Measurements from ENCODE around the gene FOXI1.

Gene FOXI1

DNA sequence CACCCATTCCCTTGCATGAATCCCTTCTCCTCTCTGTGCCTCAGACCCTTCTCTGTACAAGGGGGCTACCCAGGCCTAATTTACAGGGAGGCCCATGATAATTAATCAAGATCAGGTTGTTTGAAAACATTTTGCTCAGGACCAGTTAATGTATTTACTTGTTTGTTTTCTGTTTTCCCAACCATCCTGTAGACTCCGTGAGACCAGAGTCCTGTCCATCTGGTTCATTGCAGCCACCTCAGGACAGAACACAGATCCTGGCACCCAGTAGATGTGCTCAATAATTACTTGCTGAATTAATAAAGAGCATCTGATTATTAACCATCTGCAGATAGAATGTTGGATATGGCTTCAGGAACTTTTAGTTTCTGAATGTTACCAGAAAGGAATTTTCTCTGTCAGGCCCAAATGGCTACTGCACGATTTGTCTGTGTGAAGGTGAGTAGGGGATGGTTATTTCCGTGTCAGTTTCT is 27.3 kb downstream of the FOXI1 start:
- Histone ChIP-seq H3K18ac (ENCODE audit: low read length) (no peak overlapping the region), H3K79me2 (ENCODE audit: control insufficient read depth, insufficient read depth, low read length) (no peaks in the 10 kb centered on the region), H2BK15ac (replicated peaks; ENCODE audit: low read depth) (no peak overlapping the region), H3K79me1 (ENCODE audit: low read length) (no peaks in the 10 kb centered on the region), H3K23ac (ENCODE audit: low read length) (no peak overlapping the region), H3K4ac (ENCODE audit: low read depth, low read length) (no peak overlapping the region), H3K27ac (ENCODE audit: low read depth, low read length) (no peak overlapping the region), H4K5ac (ENCODE audit: low read length) (no peak overlapping the region), H2BK120ac (ENCODE audit: low read depth, low read length) (no peak overlapping the region), H2AK5ac (ENCODE audit: low read length) (no peak overlapping the region), H3K4me2 (ENCODE audit: low read length) (no peak overlapping the region), H3K36me3 (ENCODE audit: control insufficient read depth, insufficient read depth, low read length) (no peaks in the 10 kb centered on the region), H3K9ac (ENCODE audit: low read length) (no peak overlapping the region), H4K8ac (ENCODE audit: low read depth, low read length) (no peak overlapping the region), H3K27me3 (ENCODE audit: insufficient read depth, low read length, poor library complexity) (no peaks in the 10 kb centered on the region), H3K4me1 (ENCODE audit: control insufficient read depth, low read depth, low read length) (no peaks in the 10 kb centered on the region), H3K56ac (ENCODE audit: low read length) (no peak overlapping the region), H2BK5ac (ENCODE audit: low read length) (no peak overlapping the region), H3K4me3 (ENCODE audit: low read length) (no peak overlapping the region)
- no CpG with 5 or more reads among the region's 3 CpGs for WGBS (ENCODE audit: extremely low coverage, insufficient coverage, low lambda C conversion rate)
- DNase-seq: no peak

DNA sequence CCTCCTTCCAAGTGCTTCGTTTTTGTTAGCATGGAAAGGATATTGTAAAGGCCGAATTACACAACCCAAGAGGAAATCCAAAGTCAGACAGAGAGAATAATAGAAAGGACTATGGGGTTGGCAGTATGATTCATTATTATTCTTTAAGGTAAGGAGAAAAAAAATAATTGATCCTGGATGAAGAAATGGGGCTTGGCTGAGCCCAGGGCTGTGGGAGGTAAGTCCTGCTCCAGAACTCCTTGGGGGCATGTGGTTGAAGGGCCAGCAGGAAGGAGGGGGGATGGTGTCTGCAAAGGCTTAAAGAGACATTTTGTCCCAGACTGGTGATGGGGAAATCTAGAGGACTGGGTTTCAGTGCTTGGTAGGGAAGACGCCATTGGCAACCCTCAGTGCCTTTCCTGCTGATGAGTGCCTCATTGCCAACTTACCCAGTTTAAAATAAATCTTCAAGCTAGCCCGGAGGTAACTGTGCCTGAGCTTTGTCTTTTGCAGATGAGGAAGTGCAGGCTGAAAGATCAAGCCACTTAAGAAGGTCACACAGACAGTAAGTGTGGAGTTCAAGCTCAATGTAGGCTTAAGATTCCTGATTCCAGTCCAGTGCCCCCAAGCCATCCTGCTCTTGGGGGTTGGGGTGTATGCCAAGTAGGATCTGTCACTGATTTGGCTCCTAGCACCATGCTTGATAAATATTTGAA is 30.2 kb downstream of the FOXI1 start:
- H3K79me2 ChIP-seq (ENCODE audit: control insufficient read depth, insufficient read depth, low read length): no peaks in the 10 kb centered on the region
- H4K5ac ChIP-seq (ENCODE audit: low read length): no peak overlapping the region
- no peaks in the 10 kb centered on the region for H3K4me1 ChIP-seq (ENCODE audit: control insufficient read depth, low read depth, low read length)
- H3K36me3 ChIP-seq (ENCODE audit: control insufficient read depth, insufficient read depth, low read length): no peaks in the 10 kb centered on the region
- no peak overlapping the region for H3K56ac ChIP-seq (ENCODE audit: low read length)
- H2AK5ac ChIP-seq (ENCODE audit: low read length): no peak overlapping the region
- H4K8ac ChIP-seq (ENCODE audit: low read depth, low read length): no peak overlapping the region
- no peak overlapping the region for H2BK5ac ChIP-seq (ENCODE audit: low read length)
- no peak overlapping the region for H3K23ac ChIP-seq (ENCODE audit: low read length)
- no peak overlapping the region for H2BK120ac ChIP-seq (ENCODE audit: low read depth, low read length)
- no peak overlapping the region for H3K27ac ChIP-seq (ENCODE audit: low read depth, low read length)
- H3K4me2 ChIP-seq (ENCODE audit: low read length): no peak overlapping the region
- no peaks in the 10 kb centered on the region for H3K79me1 ChIP-seq (ENCODE audit: low read length)
- no peak overlapping the region for H3K4me3 ChIP-seq (ENCODE audit: low read length)
- DNase-seq: no peak
- H2BK15ac ChIP-seq (replicated peaks; ENCODE audit: low read depth): no peak overlapping the region
- no peaks in the 10 kb centered on the region for H3K27me3 ChIP-seq (ENCODE audit: insufficient read depth, low read length, poor library complexity)
- no peak overlapping the region for H3K4ac ChIP-seq (ENCODE audit: low read depth, low read length)
- no CpG with 5 or more reads among the region's 4 CpGs for WGBS (ENCODE audit: extremely low coverage, insufficient coverage, low lambda C conversion rate)
- no peak overlapping the region for H3K9ac ChIP-seq (ENCODE audit: low read length)
- no peak overlapping the region for H3K18ac ChIP-seq (ENCODE audit: low read length)

DNA sequence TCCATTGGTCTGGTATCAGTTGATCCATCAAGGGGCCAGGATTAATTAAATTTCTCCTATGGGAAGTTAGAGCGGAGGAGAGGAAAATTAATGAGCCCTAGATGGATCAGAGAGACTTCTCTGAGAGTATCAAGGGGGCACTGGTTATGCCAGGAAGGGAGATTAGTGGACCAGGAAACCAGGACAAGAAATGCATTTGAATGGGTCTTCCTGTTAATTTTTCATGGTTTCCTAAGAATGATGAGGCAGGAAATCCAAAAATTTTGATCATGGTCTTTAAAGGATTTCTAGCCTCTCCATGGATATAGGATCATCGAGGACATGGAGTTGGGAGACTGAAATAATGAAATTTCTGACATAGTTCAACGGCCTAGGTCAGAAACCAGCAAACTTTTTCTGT is 30.8 kb downstream of the FOXI1 start:
- H2BK15ac ChIP-seq (replicated peaks; ENCODE audit: low read depth): no peak overlapping the region
- H3K79me2 ChIP-seq (ENCODE audit: control insufficient read depth, insufficient read depth, low read length): no peaks in the 10 kb centered on the region
- no peak overlapping the region for H3K23ac ChIP-seq (ENCODE audit: low read length)
- no peaks in the 10 kb centered on the region for H3K27me3 ChIP-seq (ENCODE audit: insufficient read depth, low read length, poor library complexity)
- no peaks in the 10 kb centered on the region for H3K4me1 ChIP-seq (ENCODE audit: control insufficient read depth, low read depth, low read length)
- no peak overlapping the region for H3K4me3 ChIP-seq (ENCODE audit: low read length)
- H3K56ac ChIP-seq (ENCODE audit: low read length): no peak overlapping the region
- no peak overlapping the region for H3K18ac ChIP-seq (ENCODE audit: low read length)
- H3K4ac ChIP-seq (ENCODE audit: low read depth, low read length): no peak overlapping the region
- no peaks in the 10 kb centered on the region for H3K36me3 ChIP-seq (ENCODE audit: control insufficient read depth, insufficient read depth, low read length)
- H2BK5ac ChIP-seq (ENCODE audit: low read length): no peak overlapping the region
- no peak for DNase-seq
- H4K5ac ChIP-seq (ENCODE audit: low read length): no peak overlapping the region
- no peak overlapping the region for H3K9ac ChIP-seq (ENCODE audit: low read length)
- H2AK5ac ChIP-seq (ENCODE audit: low read length): no peak overlapping the region
- no peak overlapping the region for H3K4me2 ChIP-seq (ENCODE audit: low read length)
- H2BK120ac ChIP-seq (ENCODE audit: low read depth, low read length): no peak overlapping the region
- no CpG with 5 or more reads among the region's 3 CpGs for WGBS (ENCODE audit: extremely low coverage, insufficient coverage, low lambda C conversion rate)
- H3K79me1 ChIP-seq (ENCODE audit: low read length): no peaks in the 10 kb centered on the region
- H4K8ac ChIP-seq (ENCODE audit: low read depth, low read length): no peak overlapping the region
- H3K27ac ChIP-seq (ENCODE audit: low read depth, low read length): no peak overlapping the region

DNA sequence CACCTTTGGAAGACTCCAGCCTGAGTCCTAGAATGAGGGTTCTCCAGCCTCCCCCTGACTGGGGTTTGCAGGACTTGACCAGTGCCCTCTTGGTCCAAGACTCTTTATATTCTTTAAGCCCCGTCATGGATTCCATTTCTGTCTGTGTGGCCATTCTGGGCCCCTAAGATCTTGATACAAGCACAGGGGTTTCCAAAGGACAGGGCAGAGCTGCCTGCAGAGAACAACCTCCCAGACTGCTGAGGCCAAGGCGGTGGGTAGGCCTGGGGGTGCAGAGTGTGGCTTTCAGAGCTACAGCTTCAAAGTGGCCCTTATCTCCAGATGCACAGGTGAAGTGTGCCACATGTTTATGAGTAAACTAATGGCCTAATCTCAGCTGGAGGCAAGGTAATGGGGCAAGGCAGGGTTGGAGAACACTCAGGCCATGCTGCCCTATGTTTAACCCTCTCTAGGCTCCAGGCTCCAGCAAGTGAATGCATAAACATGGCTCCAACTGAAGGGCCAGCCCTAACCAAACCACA is 32.1 kb downstream of the FOXI1 start:
- no peaks in the 10 kb centered on the region for H3K4me1 ChIP-seq (ENCODE audit: control insufficient read depth, low read depth, low read length)
- H3K4ac ChIP-seq (ENCODE audit: low read depth, low read length): no peak overlapping the region
- H3K79me2 ChIP-seq (ENCODE audit: control insufficient read depth, insufficient read depth, low read length): no peaks in the 10 kb centered on the region
- H3K18ac ChIP-seq (ENCODE audit: low read length): no peak overlapping the region
- H3K27me3 ChIP-seq (ENCODE audit: insufficient read depth, low read length, poor library complexity): no peaks in the 10 kb centered on the region
- H2BK120ac ChIP-seq (ENCODE audit: low read depth, low read length): no peak overlapping the region
- H3K9ac ChIP-seq (ENCODE audit: low read length): no peak overlapping the region
- no CpG with 5 or more reads among the region's 2 CpGs for WGBS (ENCODE audit: extremely low coverage, insufficient coverage, low lambda C conversion rate)
- H3K4me3 ChIP-seq (ENCODE audit: low read length): no peak overlapping the region
- H2AK5ac ChIP-seq (ENCODE audit: low read length): no peak overlapping the region
- no peak overlapping the region for H2BK15ac ChIP-seq (replicated peaks; ENCODE audit: low read depth)
- no peak overlapping the region for H4K5ac ChIP-seq (ENCODE audit: low read length)
- H3K23ac ChIP-seq (ENCODE audit: low read length): no peak overlapping the region
- H2BK5ac ChIP-seq (ENCODE audit: low read length): no peak overlapping the region
- no peaks in the 10 kb centered on the region for H3K36me3 ChIP-seq (ENCODE audit: control insufficient read depth, insufficient read depth, low read length)
- H4K8ac ChIP-seq (ENCODE audit: low read depth, low read length): no peak overlapping the region
- DNase-seq: no peak
- no peak overlapping the region for H3K27ac ChIP-seq (ENCODE audit: low read depth, low read length)
- H3K56ac ChIP-seq (ENCODE audit: low read length): no peak overlapping the region
- H3K79me1 ChIP-seq (ENCODE audit: low read length): no peaks in the 10 kb centered on the region
- no peak overlapping the region for H3K4me2 ChIP-seq (ENCODE audit: low read length)

DNA sequence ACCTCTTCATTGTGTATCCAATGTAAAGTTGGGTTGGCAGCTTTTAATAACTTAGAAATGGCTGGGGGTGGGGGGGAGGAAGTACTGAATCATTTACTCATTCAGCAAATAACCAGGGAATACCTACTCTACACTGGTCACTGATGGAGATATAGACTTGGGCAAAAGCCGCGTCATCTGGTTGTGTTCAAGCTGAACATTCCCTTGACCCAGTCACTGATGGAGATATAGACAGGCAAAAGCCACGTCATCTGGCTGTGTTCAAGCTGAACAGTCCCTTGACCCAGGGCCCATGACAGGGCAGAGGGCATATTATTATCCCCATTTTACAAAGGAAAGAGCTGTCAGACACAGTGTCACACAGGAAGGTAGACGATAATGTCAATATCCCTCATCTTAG is 32.6 kb downstream of the FOXI1 start:
- no peak overlapping the region for H4K8ac ChIP-seq (ENCODE audit: low read depth, low read length)
- H2AK5ac ChIP-seq (ENCODE audit: low read length): no peak overlapping the region
- H2BK5ac ChIP-seq (ENCODE audit: low read length): no peak overlapping the region
- no peak overlapping the region for H3K18ac ChIP-seq (ENCODE audit: low read length)
- no peak overlapping the region for H3K4me3 ChIP-seq (ENCODE audit: low read length)
- no CpG with 5 or more reads among the region's 4 CpGs for WGBS (ENCODE audit: extremely low coverage, insufficient coverage, low lambda C conversion rate)
- no peaks in the 10 kb centered on the region for H3K4me1 ChIP-seq (ENCODE audit: control insufficient read depth, low read depth, low read length)
- H4K5ac ChIP-seq (ENCODE audit: low read length): no peak overlapping the region
- no peak overlapping the region for H3K27ac ChIP-seq (ENCODE audit: low read depth, low read length)
- DNase-seq: no peak
- H3K79me1 ChIP-seq (ENCODE audit: low read length): no peaks in the 10 kb centered on the region
- no peak overlapping the region for H3K4me2 ChIP-seq (ENCODE audit: low read length)
- H3K27me3 ChIP-seq (ENCODE audit: insufficient read depth, low read length, poor library complexity): no peaks in the 10 kb centered on the region
- no peak overlapping the region for H3K9ac ChIP-seq (ENCODE audit: low read length)
- no peak overlapping the region for H3K23ac ChIP-seq (ENCODE audit: low read length)
- no peak overlapping the region for H3K4ac ChIP-seq (ENCODE audit: low read depth, low read length)
- H2BK15ac ChIP-seq (replicated peaks; ENCODE audit: low read depth): no peak overlapping the region
- H3K36me3 ChIP-seq (ENCODE audit: control insufficient read depth, insufficient read depth, low read length): no peaks in the 10 kb centered on the region
- H3K79me2 ChIP-seq (ENCODE audit: control insufficient read depth, insufficient read depth, low read length): no peaks in the 10 kb centered on the region
- no peak overlapping the region for H2BK120ac ChIP-seq (ENCODE audit: low read depth, low read length)
- no peak overlapping the region for H3K56ac ChIP-seq (ENCODE audit: low read length)

All from mesendoderm (in vitro differentiated cells).